Uterus (tissue), 2 donors: ENCODE data around the gene INTS1.

Experiments
- CTCF ChIP-seq, 4 experiments: fragments of 200-600 bp in 2 of 4; fragments of 450-650 bp in 2 of 4; sonication (generic) in 2 of 4; IDR thresholded peaks; one replicate each; pipeline ENCODE4 v1.5.1; 2016 to 2019; ENCODE audit warnings: antibody characterized with exemption in 4 of 4, mild to moderate bottlenecking in 2 of 4, moderate library complexity in 1 of 4
- POLR2A ChIP-seq, 2 donors: fragments of 450-650 bp; IDR thresholded peaks; one replicate each; pipeline ENCODE4 v1.6.1; 2016; ENCODE audit warnings: antibody characterized with exemption in 2 of 2, mild to moderate bottlenecking in 1 of 2, moderate library complexity in 1 of 2

- TF ChIP-seq CTCF (IDR thresholded peaks at IDR 0.05) = no peak
- no peak for TF ChIP-seq POLR2A (IDR thresholded peaks at IDR 0.05)
Observed at GRCh38 chr7:1463676-1464223, 40.4 kb downstream of the INTS1 start.
